GM23338 (cell line): Measurements from ENCODE around the gene LRRC4B. TPM values are rescaled to one million over a fixed set of nuclear protein-coding genes. Genes with fewer than 3 reads are reported as not detected.

Experiments
- ATAC-seq: fragments of 200-7000 bp; cut with Tn5 transposase; 3 replicates; pipeline ENCODE4 v1.9.1; 2020
- DNase-seq: peaks from one replicate; pipeline ENCODE4 v3.0.0-alpha.2; 2015; ENCODE audit warnings: low spot score
- H2AFZ ChIP-seq: fragments of 200-600 bp; sonication (generic); 2 replicates; pipeline ENCODE4 v1.8.0; 2016; ENCODE audit warnings: antibody characterized with exemption, mild to moderate bottlenecking, moderate library complexity
- H3F3A ChIP-seq: fragments of 200-600 bp; sonication (generic); replicated peaks from 2 replicates; pipeline ENCODE4 v1.8.0; 2017; ENCODE audit warnings: antibody characterized with exemption, mixed run types, low read depth
- H3K27ac ChIP-seq: fragments of 200-600 bp; sonication (generic); 2 replicates; pipeline ENCODE4 v1.6.1; 2016; ENCODE audit warnings: low read depth
- H3K27me3 ChIP-seq: fragments of 200-600 bp; sonication (generic); 2 replicates; pipeline ENCODE4 v1.8.0; 2016; ENCODE audit warnings: mild to moderate bottlenecking, mixed run types, moderate library complexity; ENCODE audit not compliant: insufficient read depth
- H3K36me3 ChIP-seq: fragments of 200-600 bp; sonication (generic); 2 replicates; pipeline ENCODE4 v1.8.0; 2016; ENCODE audit warnings: mild to moderate bottlenecking; ENCODE audit not compliant: insufficient read depth
- H3K4me1 ChIP-seq: fragments of 200-600 bp; sonication (generic); 2 replicates; pipeline ENCODE4 v1.8.0; 2016; ENCODE audit warnings: mild to moderate bottlenecking, moderate library complexity; ENCODE audit not compliant: insufficient read depth
- H3K4me2 ChIP-seq: fragments of 200-600 bp; sonication (generic); 2 replicates; pipeline ENCODE4 v1.7.1; 2017; ENCODE audit warnings: mixed run types
- H3K4me3 ChIP-seq: fragments of 200-600 bp; sonication (generic); 2 replicates; pipeline ENCODE4 v1.6.1; 2016; ENCODE audit warnings: mixed run types
- H3K79me2 ChIP-seq: fragments of 200-600 bp; sonication (generic); replicated peaks from 2 replicates; pipeline ENCODE4 v1.8.0; 2017; ENCODE audit warnings: mild to moderate bottlenecking; ENCODE audit not compliant: insufficient read depth
- H3K9me2 ChIP-seq: fragments of 200-600 bp; sonication (generic); 2 replicates; pipeline ENCODE4 v1.8.0; 2017; ENCODE audit not compliant: insufficient read depth
- H4K20me1 ChIP-seq: fragments of 200-600 bp; sonication (generic); replicated peaks from 2 replicates; pipeline ENCODE4 v1.8.0; 2017; ENCODE audit warnings: mild to moderate bottlenecking; ENCODE audit not compliant: insufficient read depth
- H3K27ac Mint-ChIP-seq: 2 replicates; pipeline ENCODE4 v1.8.0; 2020; ENCODE audit warnings: inconsistent platforms, mild to moderate bottlenecking, moderate library complexity, mixed read lengths
- H3K27me3 Mint-ChIP-seq: 3 replicates; pipeline ENCODE4 v1.8.0; 2022; ENCODE audit warnings: low read depth, mild to moderate bottlenecking, moderate library complexity, mixed read lengths, inconsistent platforms; ENCODE audit not compliant: insufficient read depth, poor library complexity
- H3K36me3 Mint-ChIP-seq: 3 replicates; pipeline ENCODE4 v1.8.0; 2021; ENCODE audit warnings: low read depth, mild to moderate bottlenecking, inconsistent platforms, moderate library complexity, mixed read lengths
- H3K4me1 Mint-ChIP-seq: 3 replicates; pipeline ENCODE4 v1.8.0; 2020; ENCODE audit warnings: mild to moderate bottlenecking, inconsistent platforms, mixed read lengths
- H3K4me3 Mint-ChIP-seq: 3 replicates; pipeline ENCODE4 v1.8.0; 2021; ENCODE audit warnings: moderate library complexity, mild to moderate bottlenecking, inconsistent platforms, mixed read lengths
- H3K9me3 Mint-ChIP-seq: 3 replicates; pipeline ENCODE4 v1.8.0; 2020; ENCODE audit warnings: moderate library complexity, mild to moderate bottlenecking, inconsistent platforms, mixed read lengths
- CREB1 ChIP-seq: fragments of 250-450 bp; sonication (Bioruptor Pico); IDR thresholded peaks from 2 replicates; pipeline ENCODE4 v1.5.0; 2020; ENCODE audit warnings: low read depth, mild to moderate bottlenecking, moderate library complexity
- CTCF ChIP-seq, 2 experiments: fragments of 200-600 bp in 1 of 2; sonication (generic) in 1 of 2; conservative IDR thresholded peaks; 2 replicates each; pipeline versions ENCODE4 v1.5.1 to v1.6.1; 2016 to 2017; ENCODE audit warnings: antibody characterized with exemption in 2 of 2, low read depth in 2 of 2, mild to moderate bottlenecking in 2 of 2, moderate library complexity in 1 of 2
- ETS1 ChIP-seq: IDR thresholded peaks from 2 replicates; pipeline ENCODE4 v1.6.1; 2016; ENCODE audit warnings: antibody characterized with exemption
- EZH2 ChIP-seq: fragments of 200-600 bp; sonication (generic); IDR thresholded peaks from one replicate; pipeline ENCODE4 v1.8.0; 2017; ENCODE audit warnings: antibody characterized with exemption, mild to moderate bottlenecking, low read depth; ENCODE audit not compliant: unreplicated experiment
- EZH2phosphoT487 ChIP-seq: fragments of 200-600 bp; sonication (generic); IDR thresholded peaks from one replicate; pipeline ENCODE4 v1.8.1; 2018; ENCODE audit warnings: antibody characterized with exemption; ENCODE audit not compliant: unreplicated experiment
- JUNB ChIP-seq: IDR thresholded peaks from one replicate; pipeline ENCODE4 v1.6.1; 2016; ENCODE audit warnings: antibody characterized with exemption; ENCODE audit not compliant: unreplicated experiment
- NANOG ChIP-seq: IDR thresholded peaks from 2 replicates; pipeline ENCODE4 v1.6.1; 2016; ENCODE audit warnings: antibody characterized with exemption, borderline replicate concordance
- POLR2AphosphoS5 ChIP-seq: IDR thresholded peaks from 2 replicates; pipeline ENCODE4 v1.6.1; 2016; ENCODE audit warnings: antibody characterized with exemption, low read depth
- REST ChIP-seq: IDR thresholded peaks from one replicate; pipeline ENCODE4 v1.6.1; 2018; ENCODE audit warnings: antibody characterized with exemption; ENCODE audit not compliant: unreplicated experiment
- STAT1 ChIP-seq: IDR thresholded peaks from one replicate; pipeline ENCODE4 v1.6.1; 2016; ENCODE audit warnings: antibody characterized with exemption; ENCODE audit not compliant: unreplicated experiment
- ZNF114 ChIP-seq: fragments of 250-450 bp; sonication (Bioruptor Pico); IDR thresholded peaks from 2 replicates; pipeline ENCODE4 v1.5.0; 2020; ENCODE audit warnings: mild to moderate bottlenecking, moderate library complexity
- ZNF331 ChIP-seq: fragments of 250-450 bp; sonication (Bioruptor Pico); IDR thresholded peaks from 2 replicates; pipeline ENCODE4 v1.5.0; 2020; ENCODE audit warnings: low read depth, mild to moderate bottlenecking, moderate library complexity
- ZNF462 ChIP-seq: fragments of 250-450 bp; sonication (Bioruptor Pico); IDR thresholded peaks from 2 replicates; pipeline ENCODE4 v1.5.0; 2020; ENCODE audit warnings: mild to moderate bottlenecking, moderate library complexity
- polyA plus RNA-seq: library from polyadenylated mRNA; unstranded; fragments of >200 nt; fragmentation: Nextera tagmentation; extraction: Ambion mirVana; gene quantifications from 2 replicates; pipeline ENCODE4 v1.2.1, GENCODE V29; 2016
- total RNA-seq: library from RNA; depleted of rRNA; stranded (reverse); fragments of >200 nt; shearing (Covaris generic); gene quantifications from 2 replicates; pipeline ENCODE4 v1.2.3, GENCODE V29; 2014

The LRRC4B gene
- total and polyA plus RNA-seq, 2 experiments from 2014 or later = 2.0 to 13.2 TPM

GRCh38 chr19:50510121-50510670 is 58.0 kb downstream of the LRRC4B start:
- Histone ChIP-seq H3K4me3 (peak overlapping the region; percentile 61), H3K4me1 (peaks cover 4% of the 10 kb centered on the region; the same call in 1 of the 2 replicates), H3K27me3 (peaks cover 19% of the 10 kb centered on the region), H3K27ac (no peak overlapping the region), H3K9me2 (no peaks in the 10 kb centered on the region), H3F3A (no peaks in the 10 kb centered on the region), H3K36me3 (no peaks in the 10 kb centered on the region), H3K4me2 (peak overlapping the region; percentile 78), H3K79me2 (no peaks in the 10 kb centered on the region), H2AFZ (no peak overlapping the region), H4K20me1 (no peaks in the 10 kb centered on the region; the same call in 1 of the 2 replicates)
- Mint-ChIP-seq H3K36me3 (peaks cover 37% of the 10 kb centered on the region), H3K27ac (no peak overlapping the region), H3K4me3 (no peak overlapping the region), H3K27me3 (peaks cover 10% of the 10 kb centered on the region), H3K9me3 (peaks cover 94% of the 10 kb centered on the region), H3K4me1 (no peaks in the 10 kb centered on the region)
- DNase-seq (no peak), ATAC-seq (no peak)
- TF ChIP-seq CTCF (conservative IDR thresholded peaks at IDR 0.05; ENCODE audit: low read depth in 2 of 2) = no peak
- no peak for TF ChIP-seq ZNF114 (CRISPR knock-in tag)
- no peak for TF ChIP-seq REST
- TF ChIP-seq JUNB = no peak
- no peak for TF ChIP-seq EZH2
- TF ChIP-seq STAT1 = no peak
- TF ChIP-seq ZNF331 (CRISPR knock-in tag) = no peak
- TF ChIP-seq NANOG = no peak
- no peak for TF ChIP-seq POLR2AphosphoS5
- no peak for TF ChIP-seq CREB1 (CRISPR knock-in tag)
- no peak for TF ChIP-seq ETS1
- no peak for TF ChIP-seq EZH2phosphoT487
- no peak for TF ChIP-seq ZNF462 (CRISPR knock-in tag)
